GM21529 (cell line): ENCODE data around the gene CCDC89.
A peak's percentile ranks its signal among the peaks of the same experiment; 100 is the strongest.
"Not testable (repeated sequence)": the region's sequence is repeated elsewhere in the genome, so short reads cannot be mapped to it uniquely, and the experiment has no call there.

Experiments used
- ATAC-seq: cut with Tn5 transposase; IDR thresholded peaks from one replicate; pipeline ENCODE4 v1.9.1; 2021; ENCODE audit not compliant: unreplicated experiment

The CCDC89 gene

DNA sequence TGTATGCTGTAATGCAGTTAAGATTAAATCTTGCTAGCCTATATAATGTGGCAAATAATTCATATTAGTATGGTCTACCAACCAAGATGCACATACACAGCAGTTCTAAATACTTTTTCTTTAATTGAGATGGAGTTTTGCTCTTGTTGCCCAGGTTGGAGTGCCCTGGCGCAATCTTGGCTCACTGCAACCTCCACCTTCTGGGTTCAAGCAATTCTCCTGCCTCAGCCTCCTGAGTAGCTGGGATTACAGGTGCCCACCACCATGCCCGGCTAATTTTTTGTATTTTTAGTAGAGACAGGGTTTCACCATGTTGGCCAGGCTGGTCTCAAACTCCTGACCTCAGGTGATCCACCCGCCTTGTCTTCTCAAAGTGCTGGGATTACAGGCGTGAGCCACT is 31.7 kb downstream of the CCDC89 start:
- ATAC-seq: not testable (repeated sequence)

DNA sequence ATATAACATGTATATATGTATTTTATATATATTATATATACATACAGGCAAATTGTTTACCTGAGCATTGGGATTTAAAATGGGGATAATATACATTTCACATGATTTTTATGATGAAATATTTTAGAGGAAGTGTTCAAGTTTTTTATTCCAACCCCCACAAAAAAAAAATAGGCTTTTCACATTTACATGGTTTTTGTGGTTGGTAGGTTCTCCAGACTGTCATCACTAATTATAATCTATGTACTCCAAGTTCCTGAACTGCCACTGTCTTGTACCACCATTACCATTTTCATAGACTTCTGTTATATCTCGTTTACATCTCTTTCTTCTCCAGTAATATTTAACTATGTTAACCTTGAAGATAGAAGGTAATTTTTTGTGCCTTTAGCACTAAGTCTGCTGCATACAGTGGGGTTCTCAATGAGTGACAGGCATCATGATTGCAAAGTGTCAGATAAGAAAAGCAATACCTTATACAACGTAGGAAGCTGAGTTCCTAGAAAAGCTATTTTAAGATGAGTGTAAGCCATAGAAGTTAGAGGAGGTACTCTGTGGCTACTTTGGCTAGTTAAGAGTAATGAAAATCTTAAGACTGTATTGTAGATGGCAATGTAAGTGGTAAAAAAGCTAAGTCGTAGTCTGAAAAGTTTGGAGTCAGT is 33.1 kb downstream of the CCDC89 start:
- ATAC-seq: no peak

DNA sequence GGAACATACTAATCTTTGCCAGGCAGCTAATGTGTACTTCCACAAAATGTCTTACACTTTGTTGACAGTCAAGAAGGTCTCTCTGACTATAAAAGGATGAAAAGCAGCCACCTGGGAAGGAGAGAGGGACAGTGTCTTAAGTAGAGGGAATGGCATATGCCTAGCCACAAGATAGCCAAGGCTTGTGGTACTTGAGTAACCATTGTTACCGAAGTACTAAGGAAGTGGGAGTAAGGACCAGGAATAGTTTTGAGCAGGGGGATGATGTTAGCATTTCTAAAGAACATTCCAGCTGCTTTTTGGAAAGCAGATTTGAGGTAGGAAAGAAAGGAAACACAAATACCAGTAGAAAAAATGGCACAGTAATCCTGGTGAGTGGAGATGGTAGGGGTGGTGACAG is 34.9 kb downstream of the CCDC89 start:
- no peak for ATAC-seq

DNA sequence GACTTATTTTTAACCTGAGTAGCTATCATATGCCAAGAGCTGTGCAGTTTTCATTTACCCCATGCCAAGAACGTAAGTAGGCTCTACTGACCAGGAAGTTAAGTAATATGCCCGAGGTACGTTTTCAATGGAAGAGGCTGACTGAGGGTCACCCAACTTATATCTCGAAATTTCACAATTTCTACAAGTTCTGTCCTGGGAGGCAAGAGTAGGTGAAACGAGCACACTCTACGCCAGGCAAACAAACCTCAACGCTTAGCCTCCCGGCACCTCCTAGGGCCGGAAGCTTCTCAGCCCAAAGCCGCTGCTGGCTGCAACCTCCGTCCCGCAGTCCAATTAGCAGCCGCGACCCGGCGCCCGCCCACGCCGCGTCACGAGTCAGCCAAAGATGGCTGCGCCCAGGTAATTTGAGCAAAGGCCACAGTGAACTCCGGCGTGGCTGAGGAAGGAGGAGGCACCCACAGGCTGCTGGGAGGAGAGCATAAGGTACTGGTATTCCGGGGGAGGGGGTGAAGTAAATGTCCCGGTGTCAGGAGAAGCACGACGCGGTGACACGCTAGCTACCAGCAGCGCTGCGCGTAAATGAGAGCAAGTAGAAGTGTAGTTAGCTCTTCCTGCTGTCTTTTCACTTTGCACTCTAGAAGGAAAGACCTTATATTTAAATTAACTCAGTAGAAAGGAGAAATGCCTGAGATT is 38.2 kb downstream of the CCDC89 start, which contains the start of gene TMEM126A:
Gene TMEM126A (plus strand): TSS at position 364 of the 696 bp plus-strand sequence. CDS start 2,289 bp downstream, outside the sequence.
- peak; percentile 99 for ATAC-seq

DNA sequence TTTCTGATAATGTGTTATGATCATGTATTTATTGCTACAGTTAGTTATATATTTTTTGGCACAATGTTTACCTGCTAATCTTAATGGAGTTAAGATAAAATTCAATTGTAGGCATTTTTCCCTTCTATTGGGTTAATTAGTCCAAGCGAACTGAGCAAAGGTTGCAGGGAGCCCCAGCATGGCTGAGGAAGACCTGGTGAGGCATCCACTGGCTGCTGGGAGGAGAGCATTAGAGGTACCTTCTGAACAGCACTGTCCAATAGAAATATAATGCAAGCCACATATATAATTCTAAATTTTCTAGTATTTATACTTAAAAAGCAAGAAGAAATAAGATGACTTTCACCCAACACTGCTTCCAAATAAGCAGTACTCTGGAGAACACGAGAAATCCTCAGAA is 38.9 kb downstream of the CCDC89 start:
- ATAC-seq: peak; percentile 6

DNA sequence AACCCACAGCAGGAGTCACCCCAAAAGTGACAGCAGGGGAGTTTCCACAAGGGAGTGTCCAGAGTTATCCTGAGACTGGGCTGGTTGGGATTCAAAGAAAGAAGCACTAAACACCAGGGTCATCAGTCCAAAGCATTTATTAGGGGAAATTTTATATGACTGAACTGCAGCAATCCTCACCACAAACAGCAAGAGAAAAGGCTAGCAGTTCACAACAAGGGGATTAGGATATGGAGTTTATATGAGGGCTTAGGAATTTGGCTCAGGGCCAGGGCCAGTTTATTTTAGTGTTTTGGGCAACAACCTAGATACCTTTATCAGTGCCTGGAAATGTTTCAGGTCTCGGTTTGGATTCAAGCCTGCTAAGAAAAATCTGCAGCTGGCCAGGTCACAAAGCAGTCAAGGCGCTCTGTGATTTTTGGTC is 42.8 kb downstream of the CCDC89 start:
- no peak for ATAC-seq

DNA sequence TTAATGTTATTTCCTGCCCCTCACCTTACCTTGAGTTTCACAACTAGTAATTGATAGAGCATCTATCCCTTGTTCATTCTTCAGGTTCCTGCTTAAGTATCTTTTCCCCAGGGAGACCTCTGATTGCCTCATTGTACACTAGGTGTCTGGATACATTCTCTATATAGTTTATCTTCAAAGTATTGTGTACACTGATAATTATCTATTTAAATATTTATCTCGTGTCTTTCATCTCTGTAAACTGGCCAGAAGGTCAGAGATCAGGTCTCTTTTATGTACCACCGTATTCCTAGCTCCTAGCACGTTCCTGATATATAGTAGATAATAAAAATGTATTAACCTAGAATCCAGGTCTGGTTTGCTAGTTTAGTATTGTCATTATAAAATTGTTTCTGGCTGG is 51.2 kb downstream of the CCDC89 start:
- no peak for ATAC-seq
